ENCODE results near the gene CD52. TPM values are rescaled to one million over a fixed set of nuclear protein-coding genes. Genes with fewer than 3 reads are reported as not detected.

CD52 gene
- total RNA-seq, 4 donors from 2014 or later: 1.9 to 22.1 (median 9.4) TPM

- peaks cover 0 to 16% (median 4%) of the 10 kb centered on the region in 3 donors for H3K36me3 ChIP-seq
- peaks cover 17 to 69% (median 25%) of the 10 kb centered on the region in 3 donors for H3K4me1 ChIP-seq
- TF ChIP-seq POLR2A (IDR thresholded peaks at IDR 0.05) (no peak), CTCF (IDR thresholded peaks at IDR 0.05) (no peak)
- H3K4me3 ChIP-seq: peak overlapping the region in 3 of 4 donors; percentile 27 to 59 (median 54)
- 85% methylated on average over 8 of the region's 9 CpGs for WGBS, 2 donors
- H3K9me3 ChIP-seq: no peaks in the 10 kb centered on the region
- intact Hi-C loops (cut with DNase I): no loop called here
- peak overlapping the region; percentile 85 to 95 (median 92) for H3K27ac ChIP-seq
- H3K27me3 ChIP-seq: peaks cover 0 to 16% (median 0%) of the 10 kb centered on the region in 4 donors
- DNase-seq: no peak
Measured at GRCh38 chr1:26350701-26351589, 33.2 kb downstream of the CD52 start.

- 55 to 61% methylated on average over 8 to 12 of the region's 12 CpGs for WGBS, 2 donors
- Histone ChIP-seq H3K4me3 (peak overlapping the region; percentile 43 to 59 (median 48)), H3K4me1 (peaks cover 23 to 77% (median 33%) of the 10 kb centered on the region in 3 donors), H3K27ac (peak overlapping the region; percentile 85 to 95 (median 92)), H3K27me3 (peaks cover 0 to 24% (median 0%) of the 10 kb centered on the region in 4 donors), H3K36me3 (peaks cover 0 to 8% (median 0%) of the 10 kb centered on the region in 3 donors), H3K9me3 (no peaks in the 10 kb centered on the region)
- intact Hi-C loops (cut with DNase I): no loop called here
- TF ChIP-seq CTCF (IDR thresholded peaks at IDR 0.05): no peak
- peak in 2 of 4 donors; percentile 14 to 39 for TF ChIP-seq POLR2A (IDR thresholded peaks at IDR 0.05)
- no peak for DNase-seq
Measured at GRCh38 chr1:26351590-26352337, 34.0 kb downstream of the CD52 start.

GRCh38 chr1:26352338-26352679 lies 34.6 kb downstream of the CD52 start:
- intact Hi-C loops (cut with DNase I): no loop called here
- peak overlapping the region; percentile 85 to 95 (median 92) for H3K27ac ChIP-seq
- peaks cover 0 to 30% (median 0%) of the 10 kb centered on the region in 4 donors for H3K27me3 ChIP-seq
- H3K36me3 ChIP-seq: peaks cover 0 to 5% (median 0%) of the 10 kb centered on the region in 3 donors
- no peak for DNase-seq
- peaks cover 24 to 82% (median 35%) of the 10 kb centered on the region in 3 donors for H3K4me1 ChIP-seq
- no peak for TF ChIP-seq POLR2A (IDR thresholded peaks at IDR 0.05)
- TF ChIP-seq CTCF (IDR thresholded peaks at IDR 0.05): no peak
- 40 to 54% methylated on average over 5 of the region's 5 CpGs for WGBS, 2 donors
- H3K4me3 ChIP-seq: peak overlapping the region; percentile 43 to 59 (median 48)
- H3K9me3 ChIP-seq: no peaks in the 10 kb centered on the region

- intact Hi-C loops (cut with DNase I): no loop called here
- H3K27me3 ChIP-seq: peaks cover 0 to 32% (median 0%) of the 10 kb centered on the region in 4 donors
- H3K4me1 ChIP-seq: peaks cover 28 to 88% (median 35%) of the 10 kb centered on the region in 3 donors
- peak overlapping the region; percentile 85 to 95 (median 92) for H3K27ac ChIP-seq
- WGBS, 2 donors: 38 to 72% methylated on average over 4 of the region's 4 CpGs
- no peak for DNase-seq
- peak overlapping the region; percentile 43 to 59 (median 48) for H3K4me3 ChIP-seq
- no peak for TF ChIP-seq POLR2A (IDR thresholded peaks at IDR 0.05)
- TF ChIP-seq CTCF (IDR thresholded peaks at IDR 0.05): no peak
- H3K36me3 ChIP-seq: no peaks in the 10 kb centered on the region
- H3K9me3 ChIP-seq: no peaks in the 10 kb centered on the region
Measured at GRCh38 chr1:26353210-26353859, 35.6 kb downstream of the CD52 start.
